GM18520 (cell line): ENCODE results near the gene MS4A12.
"Not testable (repeated sequence)": the region's sequence is repeated elsewhere in the genome, so short reads cannot be mapped to it uniquely, and the experiment has no call there.

Source experiments
- ATAC-seq: cut with Tn5 transposase; IDR thresholded peaks from one replicate; pipeline ENCODE4 v1.9.1; 2021; ENCODE audit not compliant: unreplicated experiment

MS4A12 gene

DNA sequence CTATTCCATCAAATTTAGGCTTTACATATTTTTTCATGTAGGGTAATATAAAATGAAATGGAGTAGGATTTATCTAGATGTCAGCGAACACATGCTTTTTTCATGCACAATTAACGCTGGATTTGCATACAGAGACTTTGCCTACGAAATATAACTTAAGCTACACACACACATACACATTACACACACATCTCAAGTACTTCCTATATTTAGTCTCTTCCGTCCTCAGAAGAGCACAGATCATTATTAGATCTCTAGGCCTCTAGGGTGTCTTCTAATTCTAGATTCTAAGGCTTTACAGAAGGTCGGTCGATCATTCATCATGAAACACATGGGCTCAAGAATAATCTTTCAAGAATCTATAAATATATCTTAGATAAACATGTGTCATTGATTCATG is 18.8 kb downstream of the MS4A12 start:
- ATAC-seq = no peak

DNA sequence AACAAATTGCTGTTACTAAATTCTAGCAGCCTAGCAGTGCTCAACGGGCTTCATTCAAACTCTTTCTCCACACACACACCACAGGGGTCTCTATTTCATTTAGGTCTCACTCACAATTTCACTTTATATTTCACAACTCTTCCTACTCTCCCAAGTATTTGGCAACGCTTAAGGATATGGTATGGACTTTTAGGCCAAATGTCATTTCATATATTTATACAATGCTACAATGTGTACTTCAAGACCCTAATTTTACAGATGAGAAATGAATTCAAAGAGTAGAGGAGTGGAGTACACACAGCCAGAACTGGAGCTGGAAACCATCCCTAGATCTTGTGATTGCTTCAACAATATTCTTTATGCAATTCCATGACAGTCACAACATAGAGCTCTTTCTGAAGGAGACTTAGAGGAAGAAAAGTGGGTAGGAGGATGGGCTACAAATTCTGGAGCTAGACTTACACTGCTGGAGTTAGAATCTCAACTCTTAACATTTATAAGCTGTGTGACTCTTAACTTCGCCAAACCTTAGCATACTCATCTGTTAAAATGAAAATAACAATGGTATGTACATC is 20.2 kb downstream of the MS4A12 start:
- no peak for ATAC-seq

DNA sequence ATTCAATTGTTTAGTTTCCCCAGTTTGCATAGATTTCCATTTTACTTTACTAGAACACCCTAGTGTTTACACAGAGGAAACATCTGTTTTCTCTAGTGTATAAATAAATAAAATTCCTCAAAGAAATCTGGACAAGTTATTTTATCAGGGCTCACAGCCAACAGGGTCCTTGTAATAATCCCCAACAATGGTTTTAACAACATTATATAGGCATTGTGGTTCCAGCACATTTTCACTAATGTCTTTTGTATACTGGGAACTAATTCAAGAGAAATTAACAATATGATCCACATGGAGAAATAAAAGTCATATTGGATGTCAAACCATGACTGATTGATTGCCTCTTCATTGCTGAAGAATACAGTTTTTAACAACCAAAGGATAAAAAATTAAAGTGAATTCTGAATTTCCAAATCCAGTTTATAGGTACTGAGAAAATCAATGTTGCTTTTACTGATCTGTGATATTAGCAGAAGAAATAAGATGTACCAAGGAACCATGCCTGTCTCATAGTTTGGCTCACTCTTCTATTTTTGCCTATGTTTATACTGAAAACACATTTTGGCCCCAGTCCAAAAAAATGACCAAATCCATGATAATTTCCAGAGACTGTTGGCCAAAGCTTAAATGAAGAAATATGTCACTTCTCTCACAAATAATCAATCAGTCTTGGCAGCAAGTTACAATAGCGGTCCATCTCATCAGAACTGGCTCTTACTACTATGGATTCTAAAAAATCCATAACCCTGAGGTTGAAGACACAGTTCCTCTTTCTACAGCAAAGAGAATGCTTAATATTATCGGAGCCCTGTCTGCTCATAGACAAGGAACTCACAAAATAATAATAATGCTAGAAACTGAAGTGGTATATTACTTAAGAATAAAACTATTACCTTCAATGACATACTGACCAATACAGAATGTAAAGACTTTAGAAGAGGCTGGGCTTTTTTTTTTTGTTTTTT is 21.2 kb downstream of the MS4A12 start:
- no peak for ATAC-seq

- ATAC-seq = no peak
Observed at GRCh38 chr11:60515144-60515855, 22.7 kb downstream of the MS4A12 start, which contains the start of gene MS4A13. MS4A13 (plus strand) TSS chr11:60515392; CDS start chr11:60518084, 2,692 bp downstream.

DNA sequence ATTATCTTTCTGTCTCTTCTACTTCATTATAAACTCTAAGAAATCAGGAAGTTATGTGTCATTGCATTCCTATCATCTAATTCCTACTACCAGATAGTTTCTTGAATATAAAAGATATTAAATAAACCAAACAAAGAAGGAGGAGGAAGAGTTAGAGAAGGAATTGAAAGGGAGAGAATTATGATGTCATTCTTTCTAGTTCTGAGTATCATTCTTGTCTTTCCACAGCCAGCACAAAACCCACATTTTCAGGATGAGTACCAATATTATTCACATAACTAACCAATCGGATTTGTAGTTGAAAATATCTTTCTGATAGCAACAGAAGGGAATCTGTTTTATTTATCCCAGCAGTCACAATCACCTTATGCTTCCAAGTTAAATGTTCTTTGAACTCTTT is 35.9 kb downstream of the MS4A12 start:
- no peak for ATAC-seq

DNA sequence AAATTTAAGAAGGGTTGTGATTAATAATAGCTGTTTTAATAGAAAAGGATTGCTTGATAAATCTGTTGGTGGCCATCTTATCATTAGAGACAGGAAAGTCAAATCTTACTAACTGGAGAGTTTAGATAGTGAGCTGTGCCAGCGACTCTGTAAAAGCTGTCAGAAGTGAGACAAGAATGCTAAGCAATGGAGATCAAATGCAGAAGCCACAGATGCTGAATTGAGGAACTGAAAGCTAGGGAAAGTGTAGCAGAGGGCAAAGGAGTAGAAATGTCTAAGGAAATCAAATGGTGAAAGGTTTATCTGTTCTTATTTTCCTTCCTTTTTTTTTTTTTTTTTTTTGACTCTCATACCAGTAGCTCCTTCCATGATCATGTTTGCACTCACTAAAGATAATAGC is 36.4 kb downstream of the MS4A12 start:
- no peak for ATAC-seq

DNA sequence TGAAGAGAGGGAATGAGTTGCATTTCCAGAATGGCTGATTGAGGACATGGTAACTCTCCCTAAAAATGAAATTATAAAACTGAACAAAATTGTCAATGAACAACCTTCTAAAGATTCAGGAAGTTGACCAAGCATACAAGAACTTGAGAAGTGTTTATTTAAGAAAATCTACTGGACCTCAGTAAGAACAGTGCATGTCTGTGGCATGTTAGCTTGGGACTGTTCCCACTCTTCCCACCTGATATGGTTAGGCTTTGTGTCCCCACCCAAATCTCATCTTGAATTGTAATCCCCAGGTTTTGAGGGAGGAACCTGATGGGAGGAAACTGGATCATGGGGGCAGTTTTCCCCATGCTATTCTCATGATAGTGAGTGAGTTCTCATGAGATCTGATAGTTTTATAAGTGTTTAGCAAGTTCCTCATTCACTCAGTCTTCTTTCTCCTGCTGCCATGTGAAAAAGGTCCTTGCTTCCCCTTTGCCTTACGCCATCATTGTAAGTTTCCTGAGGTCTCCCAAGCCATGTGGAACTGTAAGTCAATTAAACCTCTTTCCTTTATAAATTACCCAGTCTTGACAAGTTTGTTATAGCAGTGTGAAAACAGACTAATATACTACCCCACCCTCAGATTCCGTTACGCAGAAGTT is 38.0 kb downstream of the MS4A12 start:
- no peak for ATAC-seq

DNA sequence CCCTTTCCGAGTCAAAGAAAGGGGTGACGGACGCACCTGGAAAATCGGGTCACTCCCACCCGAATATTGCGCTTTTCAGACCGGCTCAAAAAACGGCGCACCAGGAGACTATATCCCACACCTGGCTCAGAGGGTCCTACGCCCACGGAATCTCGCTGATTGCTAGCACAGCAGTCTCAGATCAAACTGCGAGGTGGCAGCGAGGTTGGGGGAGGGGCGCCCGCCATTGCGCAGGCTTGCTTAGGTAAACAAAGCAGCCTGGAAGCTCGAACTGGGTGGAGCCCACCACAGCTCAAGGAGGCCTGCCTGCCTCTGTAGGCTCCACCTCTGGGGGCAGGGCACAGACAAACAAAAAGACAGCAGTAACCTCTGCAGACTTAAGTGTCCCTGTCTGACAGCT is 39.8 kb downstream of the MS4A12 start:
- not testable (repeated sequence) for ATAC-seq

DNA sequence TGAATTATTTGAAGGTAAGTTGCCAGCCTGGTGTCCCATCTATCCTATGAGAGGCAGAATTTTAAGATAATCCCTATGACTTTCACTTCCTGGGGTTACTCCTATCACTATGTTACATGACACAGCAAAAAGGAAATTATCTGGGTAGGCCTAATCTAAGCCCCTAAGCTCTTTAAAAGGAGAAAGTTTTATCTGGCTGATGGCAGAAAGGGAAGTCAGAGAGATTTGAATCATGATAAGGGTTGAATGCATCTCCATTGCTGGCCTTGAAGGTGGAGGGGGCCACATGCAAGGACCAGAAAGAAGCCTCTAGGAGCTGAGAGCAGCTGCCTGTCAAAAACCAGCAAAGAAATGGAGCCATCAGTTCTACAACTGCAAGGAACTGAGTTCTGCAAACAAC is 46.0 kb downstream of the MS4A12 start:
- not testable (repeated sequence) for ATAC-seq

DNA sequence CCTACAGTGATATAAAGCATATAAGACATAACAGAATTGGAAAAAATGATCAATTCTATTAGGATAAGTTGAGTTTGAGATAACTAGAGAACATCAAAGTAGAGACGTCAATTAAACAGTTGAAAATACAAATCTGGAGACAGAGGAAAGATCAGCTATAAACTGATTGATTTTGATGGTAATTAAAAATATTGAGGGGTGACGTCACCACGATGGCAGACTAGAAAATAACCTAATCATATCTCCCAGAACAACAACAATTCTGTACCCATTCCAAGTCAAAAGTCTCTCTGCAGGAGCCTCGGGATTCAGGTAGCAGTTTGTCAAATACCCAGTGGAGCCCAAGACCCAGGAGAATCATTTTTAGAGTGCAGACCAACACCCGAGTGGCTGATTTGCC is 51.5 kb downstream of the MS4A12 start:
- no peak for ATAC-seq
